HFF-Myc (cell line): ENCODE results near the gene PFKP.
"Not testable (repeated sequence)": the region's sequence is repeated elsewhere in the genome, so short reads cannot be mapped to it uniquely, and the experiment has no call there.

Experiments used
- DNase-seq: peaks from one replicate; pipeline ENCODE4 v3.0.0-alpha.2; 2011; ENCODE audit warnings: low read depth; ENCODE audit errors: extremely low read depth
- H3K4me3 ChIP-seq: replicated peaks from 2 replicates; pipeline ENCODE4 v1.5.1; 2011; ENCODE audit warnings: low read depth, mild to moderate bottlenecking, control low read depth, low read length
- CTCF ChIP-seq: IDR thresholded peaks from 2 replicates; pipeline ENCODE4 v1.5.1; 2012; ENCODE audit warnings: mild to moderate bottlenecking, low read depth, low read length, control low read depth; ENCODE audit errors: missing control alignments

Gene PFKP

GRCh38 chr10:3054183-3054850, 13.0 kb upstream of the PFKP start:
- no peak for DNase-seq
- TF ChIP-seq CTCF, result no peak
- no peak overlapping the region for H3K4me3 ChIP-seq

GRCh38 chr10:3054851-3055199, 12.5 kb upstream of the PFKP start:
- no peak overlapping the region for H3K4me3 ChIP-seq
- no peak for TF ChIP-seq CTCF

GRCh38 chr10:3056280-3057037, 10.9 kb upstream of the PFKP start:
- no peak overlapping the region for H3K4me3 ChIP-seq
- no peak for TF ChIP-seq CTCF
- no peak for DNase-seq

More at GRCh38 chr10:3054851-3055199, 12.5 kb upstream of the PFKP start:
- DNase-seq, result no peak

- H3K4me3 ChIP-seq, result no peak overlapping the region
- TF ChIP-seq CTCF, result no peak
Observed at GRCh38 chr10:3057946-3058345, 9.4 kb upstream of the PFKP start.

GRCh38 chr10:3059974-3060373, 7.4 kb upstream of the PFKP start:
- H3K4me3 ChIP-seq, result no peak overlapping the region
- DNase-seq, result no peak
- TF ChIP-seq CTCF, result no peak

More at GRCh38 chr10:3057946-3058345, 9.4 kb upstream of the PFKP start:
- DNase-seq, result no peak

- TF ChIP-seq CTCF, result no peak
- H3K4me3 ChIP-seq, result no peak overlapping the region
- DNase-seq, result no peak
Observed at GRCh38 chr10:3060481-3060889, 6.9 kb upstream of the PFKP start.

- DNase-seq, H3K4me3 ChIP-seq: not testable (repeated sequence)
Observed at GRCh38 chr10:3061323-3061898, 5.9 kb upstream of the PFKP start.
